Raji (cell line): ENCODE results near the gene TSC1.
A peak's percentile ranks its signal among the peaks of the same experiment; 100 is the strongest.

ENCODE experiments used
- POLR2A ChIP-seq: IDR thresholded peaks from 2 replicates; pipeline ENCODE4 v1.6.1; 2011; ENCODE audit warnings: low read depth, low read length, control low read depth; ENCODE audit not compliant: insufficient read depth

The TSC1 gene

GRCh38 chr9:132944294-132945185 is at the start of gene TSC1:
Gene TSC1 (minus strand): TSS chr9:132944616. CDS start chr9:132928872, 15,744 bp downstream.
- TF ChIP-seq POLR2A = peak; percentile 70

DNA sequence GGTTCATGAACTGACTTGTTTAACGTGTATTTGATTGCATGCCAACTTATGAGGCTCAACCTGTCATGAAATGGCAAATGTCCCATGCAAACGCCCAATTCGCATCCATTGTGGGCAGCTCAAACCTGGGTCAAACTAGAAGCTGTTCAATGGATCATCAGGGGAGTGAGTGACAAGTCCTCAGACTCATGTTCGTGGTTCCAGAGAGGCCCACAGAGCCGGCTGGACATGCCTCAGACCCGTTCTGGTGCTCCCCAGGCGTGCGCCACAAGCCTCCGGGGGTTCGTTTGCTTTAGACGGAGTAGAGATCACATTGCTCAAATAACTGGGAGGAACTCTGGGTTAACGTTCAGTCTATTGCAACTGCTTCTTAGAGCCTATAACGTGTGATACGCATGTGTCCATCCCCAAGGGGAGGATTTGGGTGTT is 49.1 kb upstream of the TSC1 start:
- TF ChIP-seq POLR2A = no peak

GRCh38 chr9:132991351-132992300 is 47.2 kb upstream of the TSC1 start:
- no peak for TF ChIP-seq POLR2A

- no peak for TF ChIP-seq POLR2A
Observed at GRCh38 chr9:132990781-132991180, 46.4 kb upstream of the TSC1 start.

DNA sequence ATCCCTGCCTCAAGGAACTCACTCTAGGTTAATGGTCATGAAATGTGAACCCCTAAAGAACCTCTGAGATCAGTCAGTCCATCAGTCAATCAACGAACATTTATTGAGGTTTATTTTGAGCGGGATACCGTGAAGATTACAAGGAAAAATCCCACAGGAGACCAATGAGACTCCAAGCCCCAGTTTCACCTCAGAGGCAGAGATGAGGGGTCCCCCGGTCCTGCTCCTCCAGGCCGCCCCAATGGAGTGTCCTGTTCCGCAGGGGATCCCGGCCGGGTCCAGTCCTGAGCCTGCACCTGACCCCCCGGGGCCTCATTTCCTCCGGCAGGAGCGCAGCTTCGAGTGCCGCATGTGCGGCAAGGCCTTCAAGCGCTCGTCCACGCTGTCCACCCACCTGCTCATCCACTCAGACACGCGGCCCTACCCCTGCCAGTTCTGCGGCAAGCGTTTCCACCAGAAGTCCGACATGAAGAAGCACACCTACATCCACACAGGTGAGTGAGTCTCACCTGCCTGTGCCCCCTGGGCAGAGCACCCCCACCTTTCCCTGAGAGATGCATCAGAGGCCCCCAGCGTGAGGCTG is 45.1 kb upstream of the TSC1 start:
- no peak for TF ChIP-seq POLR2A

GRCh38 chr9:132989014-132989310 is 44.5 kb upstream of the TSC1 start:
- no peak for TF ChIP-seq POLR2A

DNA sequence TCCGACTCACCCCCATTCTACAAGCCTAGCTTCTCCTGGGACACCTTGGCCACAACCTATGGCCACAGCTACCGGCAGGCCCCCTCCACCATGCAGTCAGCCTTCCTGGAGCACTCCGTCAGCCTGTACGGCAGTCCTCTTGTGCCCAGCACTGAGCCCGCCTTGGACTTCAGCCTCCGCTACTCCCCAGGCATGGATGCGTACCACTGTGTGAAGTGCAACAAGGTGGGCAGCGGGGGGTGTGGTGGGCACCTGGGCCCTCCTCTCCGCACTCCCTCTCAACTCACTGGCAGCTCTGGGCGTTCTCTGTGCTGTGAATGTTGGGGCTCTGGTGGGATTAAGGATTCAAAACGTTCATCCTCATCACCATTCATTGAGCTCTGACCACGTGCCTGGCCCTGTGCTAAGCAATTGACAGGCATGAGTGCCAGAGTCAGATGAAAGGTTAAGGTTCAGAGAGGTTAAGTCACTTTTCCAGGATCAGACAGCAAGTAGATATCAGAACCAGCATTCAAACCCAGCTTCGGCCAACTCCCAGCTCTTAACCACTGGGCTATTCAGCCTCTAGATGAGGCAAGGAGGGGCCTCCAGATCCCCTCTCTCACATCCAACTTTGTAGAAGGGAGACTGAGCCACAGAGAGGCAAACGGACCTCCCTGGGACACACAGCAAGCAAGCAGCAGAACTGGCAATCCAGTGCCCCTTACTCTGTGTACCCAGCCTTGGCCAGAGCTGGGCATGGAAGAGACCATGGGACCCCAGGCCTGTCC is 44.0 kb upstream of the TSC1 start:
- no peak for TF ChIP-seq POLR2A

- no peak for TF ChIP-seq POLR2A
Observed at GRCh38 chr9:132986640-132987620, 42.5 kb upstream of the TSC1 start.

DNA sequence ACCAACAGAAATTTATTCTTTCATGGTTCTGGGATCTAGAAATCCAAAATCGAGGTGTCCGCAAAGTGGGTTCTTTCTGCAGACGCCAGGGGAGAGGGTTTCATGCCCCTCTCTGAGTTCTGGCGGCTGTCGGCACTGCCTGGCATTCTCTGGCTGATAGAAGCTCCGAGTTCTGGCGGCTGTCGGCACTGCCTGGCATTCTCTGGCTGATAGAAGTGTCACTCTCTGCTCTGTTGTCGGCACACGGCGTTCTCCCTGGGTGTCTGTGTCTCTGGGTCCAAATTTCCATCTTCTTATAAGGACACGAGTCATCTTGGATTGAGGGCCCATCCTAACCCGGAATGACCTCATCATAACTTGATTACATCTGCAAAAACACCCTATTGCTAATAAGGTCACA is 41.7 kb upstream of the TSC1 start:
- no peak for TF ChIP-seq POLR2A

- TF ChIP-seq POLR2A = no peak
Observed at GRCh38 chr9:132985489-132985888, 41.1 kb upstream of the TSC1 start.

- no peak for TF ChIP-seq POLR2A
Observed at GRCh38 chr9:132985071-132985350, 40.6 kb upstream of the TSC1 start.

DNA sequence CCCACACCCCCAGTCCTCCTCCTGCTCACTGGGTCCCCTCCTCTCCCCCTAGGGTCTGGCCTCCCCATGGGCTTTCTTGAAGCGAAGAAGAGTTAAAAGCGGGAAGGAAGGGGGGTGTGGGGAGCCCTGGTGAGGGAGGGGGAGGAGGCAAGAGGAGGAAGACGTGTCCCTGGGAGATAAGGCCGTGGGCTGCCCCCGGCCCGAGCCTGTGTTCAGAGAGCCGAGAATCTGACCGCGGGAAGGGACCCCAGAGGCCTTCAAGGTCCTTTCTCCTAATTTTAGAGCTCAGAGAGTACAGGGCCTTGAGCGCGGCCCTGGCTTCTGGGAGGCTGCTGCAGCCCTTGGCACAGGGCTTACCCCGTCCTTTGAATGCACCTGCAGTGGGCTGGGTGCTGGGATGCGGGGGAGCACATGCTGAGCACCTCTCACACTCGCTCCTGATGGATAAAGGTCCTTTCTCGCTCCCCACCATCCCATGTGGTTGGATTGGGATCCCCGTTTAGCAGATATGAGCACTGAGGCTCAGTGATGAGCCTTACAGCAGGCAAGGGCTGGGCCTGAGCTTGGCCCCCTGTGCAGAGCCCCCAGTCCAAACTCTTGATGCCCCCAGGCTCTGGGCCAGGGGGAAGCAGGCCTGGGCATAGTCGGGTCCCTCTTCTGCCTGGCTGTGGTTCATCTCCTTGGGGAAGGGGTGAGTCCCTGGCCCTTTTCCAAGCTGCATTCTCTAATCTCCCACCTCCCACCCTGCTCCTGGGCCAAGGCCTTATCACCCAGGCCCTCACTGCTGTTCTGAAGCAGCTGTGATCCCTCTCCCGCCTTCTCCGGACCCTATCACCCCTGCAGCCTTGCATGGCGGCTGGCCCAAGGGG is 40.0 kb upstream of the TSC1 start:
- no peak for TF ChIP-seq POLR2A

GRCh38 chr9:132983491-132984201 is 39.2 kb upstream of the TSC1 start:
- no peak for TF ChIP-seq POLR2A

DNA sequence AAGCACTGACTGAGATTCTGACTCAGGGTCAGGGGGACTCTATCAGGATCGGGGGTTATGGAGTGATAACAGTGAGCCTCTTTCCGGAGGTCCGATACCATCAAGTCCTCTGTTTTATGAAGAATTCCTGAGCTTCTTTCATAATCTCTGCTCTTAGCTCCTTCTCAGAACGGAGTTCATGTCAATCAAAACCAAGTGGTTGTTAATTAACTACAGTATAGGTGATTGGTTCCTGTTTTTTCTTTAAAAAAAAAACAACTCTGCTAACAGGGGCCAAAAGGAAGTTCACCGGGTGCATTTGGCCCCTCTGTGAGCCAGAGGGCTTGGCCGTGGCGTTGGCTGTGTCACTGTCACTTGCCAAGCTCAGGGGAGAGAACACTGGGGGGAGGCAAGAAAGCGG is 38.0 kb upstream of the TSC1 start:
- TF ChIP-seq POLR2A = no peak
